AG09309 (cell line): ENCODE results near the gene B3GALNT1.

Source experiments
- DNase-seq: peaks from one replicate; pipeline ENCODE4 v3.0.0-alpha.2; 2010; ENCODE audit warnings: low read depth
- H3K4me3 ChIP-seq: 2 replicates; pipeline ENCODE4 v1.5.1; 2011; ENCODE audit warnings: mild to moderate bottlenecking, low read depth, low read length, moderate library complexity; ENCODE audit not compliant: control insufficient read depth
- TF ChIP-seq, protein P1 (sequence below): IDR thresholded peaks from 2 replicates; pipeline ENCODE4 v1.5.1; 2011; ENCODE audit warnings: mild to moderate bottlenecking, low read depth, low read length, inconsistent platforms; ENCODE audit not compliant: insufficient read depth, control insufficient read depth; ENCODE audit errors: missing control alignments

Gene B3GALNT1

DNA sequence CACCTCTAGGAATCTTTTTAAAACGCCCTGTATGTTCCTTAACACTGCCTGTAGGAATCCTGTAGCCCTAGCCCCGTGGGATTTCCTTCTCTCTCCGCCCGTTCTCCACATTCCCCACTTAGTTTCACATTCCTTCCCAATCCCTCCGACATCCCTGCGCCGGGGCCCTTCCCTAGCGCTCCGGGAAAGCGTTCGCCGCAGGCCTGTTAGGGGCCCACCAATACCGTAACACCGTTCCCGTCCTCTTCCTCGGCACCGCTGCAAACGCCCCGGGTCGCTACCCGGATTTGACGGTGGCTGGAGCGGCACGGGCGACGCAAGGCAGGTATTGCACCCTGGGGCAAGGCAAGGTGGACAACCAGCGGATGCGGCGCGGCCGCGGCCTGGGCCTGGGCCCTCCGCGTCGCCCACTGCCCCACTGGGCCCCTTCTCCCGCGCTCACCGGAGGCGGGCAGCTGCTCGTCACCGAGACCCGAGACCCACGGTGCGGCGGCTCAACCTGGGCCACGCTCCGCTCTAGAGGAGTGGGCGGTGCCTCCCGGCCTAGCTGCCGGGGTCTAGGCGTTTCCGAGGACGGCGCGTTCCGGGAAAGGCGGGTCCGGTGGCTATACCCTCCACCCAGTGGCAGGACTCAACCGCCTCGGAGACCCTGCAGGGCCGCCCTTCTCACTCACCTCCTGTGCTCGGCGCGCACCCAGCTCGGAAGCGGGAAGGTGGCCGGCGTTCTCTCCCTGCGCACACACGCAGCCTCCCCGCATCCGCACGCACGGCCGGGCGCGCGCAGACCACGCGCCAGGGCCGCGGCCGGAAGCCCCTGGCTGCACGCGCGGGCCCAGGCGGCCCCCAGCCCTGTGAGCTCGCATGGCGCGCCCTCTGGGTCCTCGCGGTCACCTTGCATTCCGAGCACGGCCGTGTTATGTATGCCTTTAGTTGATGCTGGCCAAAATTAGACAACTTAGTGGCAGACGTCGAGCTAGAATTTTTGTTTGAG is at the start of gene B3GALNT1:
Gene B3GALNT1 (minus strand): TSS at position 789 of the 991 bp plus-strand sequence. CDS start 18,595 bp downstream, outside the sequence.
- H3K4me3 ChIP-seq, result peak within 1 kb of the TSS; percentile 77
- TF ChIP-seq, protein P1, sequence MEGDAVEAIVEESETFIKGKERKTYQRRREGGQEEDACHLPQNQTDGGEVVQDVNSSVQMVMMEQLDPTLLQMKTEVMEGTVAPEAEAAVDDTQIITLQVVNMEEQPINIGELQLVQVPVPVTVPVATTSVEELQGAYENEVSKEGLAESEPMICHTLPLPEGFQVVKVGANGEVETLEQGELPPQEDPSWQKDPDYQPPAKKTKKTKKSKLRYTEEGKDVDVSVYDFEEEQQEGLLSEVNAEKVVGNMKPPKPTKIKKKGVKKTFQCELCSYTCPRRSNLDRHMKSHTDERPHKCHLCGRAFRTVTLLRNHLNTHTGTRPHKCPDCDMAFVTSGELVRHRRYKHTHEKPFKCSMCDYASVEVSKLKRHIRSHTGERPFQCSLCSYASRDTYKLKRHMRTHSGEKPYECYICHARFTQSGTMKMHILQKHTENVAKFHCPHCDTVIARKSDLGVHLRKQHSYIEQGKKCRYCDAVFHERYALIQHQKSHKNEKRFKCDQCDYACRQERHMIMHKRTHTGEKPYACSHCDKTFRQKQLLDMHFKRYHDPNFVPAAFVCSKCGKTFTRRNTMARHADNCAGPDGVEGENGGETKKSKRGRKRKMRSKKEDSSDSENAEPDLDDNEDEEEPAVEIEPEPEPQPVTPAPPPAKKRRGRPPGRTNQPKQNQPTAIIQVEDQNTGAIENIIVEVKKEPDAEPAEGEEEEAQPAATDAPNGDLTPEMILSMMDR, result no peak
- peak; percentile 14 for DNase-seq

- H3K4me3 ChIP-seq, result no peak overlapping the region
- DNase-seq, result no peak
- TF ChIP-seq, protein P1, result no peak
Measured at GRCh38 chr3:161153480-161153879, 48.3 kb upstream of the B3GALNT1 start.

DNA sequence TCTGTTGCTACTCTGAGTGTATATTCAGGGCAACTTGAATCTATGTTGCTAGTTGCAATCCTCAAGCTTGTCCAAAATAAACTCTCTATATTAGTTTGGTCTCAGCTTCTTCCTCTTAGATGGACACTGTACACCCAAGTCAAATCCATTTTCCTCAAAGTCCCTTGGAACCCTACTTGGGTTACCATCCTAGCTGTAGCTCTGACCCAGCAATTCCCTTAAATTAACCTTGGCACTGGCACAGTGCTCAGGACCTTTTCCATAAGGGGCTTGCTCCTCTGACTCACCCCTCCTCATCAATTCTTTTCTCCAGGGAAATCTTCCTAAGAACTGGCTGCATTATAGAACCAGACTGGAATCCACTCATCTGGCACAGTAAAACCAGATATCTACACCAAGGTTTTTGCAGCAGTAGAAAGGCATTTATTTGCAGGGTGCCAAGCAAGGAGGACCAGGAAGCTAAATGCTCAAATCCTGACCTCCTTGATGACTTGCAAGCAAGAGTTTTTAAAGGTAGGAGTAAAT is 44.9 kb upstream of the B3GALNT1 start:
- no peak overlapping the region for H3K4me3 ChIP-seq
- TF ChIP-seq, protein P1, result no peak
- DNase-seq, result no peak

GRCh38 chr3:161149529-161149928 is 44.4 kb upstream of the B3GALNT1 start:
- TF ChIP-seq, protein P1, result no peak
- no peak for DNase-seq
- no peak overlapping the region for H3K4me3 ChIP-seq

- H3K4me3 ChIP-seq, result no peak overlapping the region
- DNase-seq, result no peak
- TF ChIP-seq, protein P1, result no peak
Measured at GRCh38 chr3:161148832-161149475, 43.8 kb upstream of the B3GALNT1 start.

DNA sequence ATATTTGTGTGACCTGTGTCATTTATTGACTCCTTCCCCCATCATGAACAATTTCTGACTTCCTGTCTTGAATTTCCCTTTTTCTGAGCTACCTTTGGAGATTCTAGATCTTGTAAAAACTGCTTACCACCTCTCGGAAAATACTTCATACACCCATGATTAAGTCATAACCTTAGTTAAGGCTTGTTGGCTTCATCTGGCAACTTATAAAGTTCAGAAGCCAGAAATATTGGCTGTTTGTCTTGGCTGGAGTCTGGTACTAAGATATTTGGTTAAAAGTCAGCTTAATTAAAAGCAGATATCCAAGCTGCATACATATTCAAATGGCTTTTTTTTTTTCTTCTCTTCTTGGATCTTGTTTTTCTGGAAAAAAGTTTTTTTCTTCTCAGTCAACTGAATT is 37.3 kb upstream of the B3GALNT1 start:
- peak; percentile 44 for DNase-seq
- TF ChIP-seq, protein P1, result no peak
- H3K4me3 ChIP-seq, result no peak overlapping the region
